Panc1 (cell line): Measurements from ENCODE around the gene GRIK1. TPM values are rescaled to one million over a fixed set of nuclear protein-coding genes. Genes with fewer than 3 reads are reported as not detected.

Source experiments
- ATAC-seq: fragments of 200-7000 bp; cut with Tn5 transposase; 2 replicates; pipeline ENCODE4 v1.9.1; 2020; ENCODE audit warnings: mild to moderate bottlenecking, moderate library complexity
- BruUV-seq: library from RNA; stranded (reverse); fragments of 400-500 nt; replicated peaks from 2 replicates; lab custom pipeline; 2021; lab: Mats Ljungman, UMichigan
- CTCF ChIA-PET: fragments of 300-600 bp; sonication (Branson Sonifier 250); formaldehyde crosslinking; loops from one replicate; lab custom pipeline; 2022; ENCODE audit warnings: antibody characterized with exemption; lab: Charles Lee
- POLR2A ChIA-PET: fragments of 300-600 bp; sonication (Branson Sonifier 250); formaldehyde crosslinking; loops from one replicate; lab custom pipeline; 2022; ENCODE audit warnings: antibody characterized with exemption; lab: Charles Lee
- DNase-seq: peaks from one replicate; pipeline ENCODE4 v3.0.0-alpha.2; 2010; ENCODE audit warnings: low read depth, low spot score
- H3K27ac ChIP-seq: 2 replicates; pipeline ENCODE4 v1.5.1; 2011; ENCODE audit warnings: mild to moderate bottlenecking, low read length, inconsistent platforms
- H3K27me3 ChIP-seq: fragments of 200-500 bp; sonication (Bioruptor generic); 2 replicates; pipeline ENCODE4 v1.6.0; 2014; ENCODE audit warnings: low read length, inconsistent platforms; ENCODE audit not compliant: control insufficient read depth, insufficient read depth
- H3K36me3 ChIP-seq: fragments of 200-500 bp; sonication (Bioruptor generic); 2 replicates; pipeline ENCODE4 v1.5.1; 2014; ENCODE audit warnings: inconsistent platforms, mild to moderate bottlenecking, low read length, moderate library complexity; ENCODE audit not compliant: control insufficient read depth, insufficient read depth
- H3K4me1 ChIP-seq: 2 replicates; pipeline ENCODE4 v1.5.1; 2011; ENCODE audit warnings: inconsistent platforms, mild to moderate bottlenecking, low read length, moderate library complexity; ENCODE audit not compliant: control insufficient read depth, insufficient read depth
- H3K4me3 ChIP-seq, 2 experiments: 2 replicates each; pipeline ENCODE4 v1.5.1; 2011 to 2012; ENCODE audit warnings: low read depth in 2 of 2, low read length in 2 of 2, mild to moderate bottlenecking in 2 of 2, inconsistent platforms in 1 of 2, moderate library complexity in 1 of 2
- H3K9me3 ChIP-seq: fragments of 200-500 bp; sonication (Bioruptor generic); 2 replicates; pipeline ENCODE4 v1.5.1; 2014; ENCODE audit warnings: low read depth, mild to moderate bottlenecking, inconsistent platforms, low read length, moderate library complexity; ENCODE audit not compliant: control insufficient read depth, insufficient read depth
- POLR2AphosphoS5 ChIP-seq: IDR thresholded peaks from 2 replicates; pipeline ENCODE4 v1.6.1; 2012; ENCODE audit warnings: mild to moderate bottlenecking, low read depth, low read length, moderate library complexity
- SIN3A ChIP-seq: IDR thresholded peaks from 2 replicates; pipeline ENCODE4 v1.6.1; 2012; ENCODE audit warnings: low read depth, mild to moderate bottlenecking, low read length, moderate library complexity, borderline replicate concordance; ENCODE audit not compliant: insufficient read depth
- TCF7L2 ChIP-seq: IDR thresholded peaks from 2 replicates; pipeline ENCODE4 v1.6.1; 2011; ENCODE audit warnings: mild to moderate bottlenecking, low read depth, low read length, inconsistent platforms
- in situ Hi-C: cut with HindIII; loops from 2 replicates; pipeline ENCODE4 v1.10.0; 2016; ENCODE audit warnings: low sequenced_read_pairs, low pct_unique_long_range_greater_than_20kb
- intact Hi-C: fragments of 100-400 bp; cut with micrococcal nuclease; formaldehyde crosslinking; loops from one replicate; pipeline ENCODE4 v1.10.0; 2022; ENCODE audit not compliant: unreplicated experiment
- total RNA-seq: library from RNA; stranded (reverse); gene quantifications from one replicate; pipeline ENCODE4 v1.2.1, GENCODE V29; 2021; ENCODE audit not compliant: unreplicated experiment
- TF ChIP-seq, protein P1 (sequence below), 2 experiments: IDR thresholded peaks; 2 replicates each; pipeline ENCODE4 v1.6.1; 2011 to 2012; ENCODE audit warnings: low read depth in 2 of 2, control low read depth in 1 of 2, low read length in 1 of 2, mild to moderate bottlenecking in 1 of 2, moderate library complexity in 1 of 2; ENCODE audit not compliant: insufficient read depth in 1 of 2
- TF ChIP-seq, protein P2 (sequence below): fragments of 450-650 bp; IDR thresholded peaks from 2 replicates; pipeline ENCODE4 v1.5.1; 2017; ENCODE audit warnings: mild to moderate bottlenecking

The GRIK1 gene
- total RNA-seq, 1 experiment from 2014 or later, result not detected

DNA sequence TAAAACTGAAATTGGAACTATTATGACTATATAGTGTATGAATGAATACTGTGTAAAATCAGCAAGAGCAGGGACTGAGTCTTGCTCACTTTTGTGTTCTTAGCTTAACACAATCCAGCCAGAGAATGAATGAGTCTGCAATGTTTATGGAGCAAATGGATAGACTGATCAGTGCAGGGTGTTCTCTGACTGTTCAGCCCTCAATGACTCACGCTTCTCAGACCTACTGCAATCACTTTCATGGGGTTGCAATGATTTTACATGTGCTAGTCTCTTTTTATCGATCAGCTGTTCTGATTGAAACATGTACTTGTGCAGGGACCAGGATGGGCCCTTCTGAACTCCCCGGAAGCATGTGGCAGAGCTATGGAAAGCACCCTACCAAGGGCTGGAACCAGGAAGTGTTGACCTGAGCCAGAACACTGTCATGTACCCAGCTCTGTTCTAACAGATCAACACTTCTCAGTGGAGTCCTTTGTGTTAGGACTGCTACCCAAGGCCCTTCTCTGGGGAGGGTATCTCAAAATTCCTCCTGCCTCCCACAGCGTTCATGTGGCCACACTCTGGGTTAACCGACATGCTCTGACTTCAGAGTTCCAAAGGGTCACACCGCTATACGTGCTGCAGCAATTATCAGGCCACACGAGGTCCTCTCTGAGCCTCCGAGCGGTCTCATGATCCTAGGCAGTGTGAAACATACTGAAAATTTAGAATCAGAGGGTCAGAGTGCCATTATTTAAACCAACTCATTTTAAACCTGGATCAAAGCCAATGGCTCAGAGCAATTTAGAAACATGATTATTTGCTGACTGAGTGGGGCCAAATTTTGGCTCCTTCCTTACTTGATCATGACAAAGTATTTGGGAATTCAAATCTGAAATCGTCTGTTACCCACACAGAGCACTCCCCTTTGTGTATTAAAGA lies 35.2 kb downstream of the GRIK1 start:
- Histone ChIP-seq H3K9me3 (no peaks in the 10 kb centered on the region), H3K4me3 (no peak overlapping the region), H3K36me3 (no peaks in the 10 kb centered on the region), H3K27ac (no peak overlapping the region), H3K4me1 (no peaks in the 10 kb centered on the region), H3K27me3 (no peaks in the 10 kb centered on the region)
- in situ Hi-C loops, result no loop called here
- ATAC-seq, result no peak
- CTCF ChIA-PET, result no interaction called here
- DNase-seq, result no peak
- POLR2A ChIA-PET, result no interaction called here
- no TSS peak for BruUV-seq
- intact Hi-C loops, result no loop called here
- TF ChIP-seq, protein P1, sequence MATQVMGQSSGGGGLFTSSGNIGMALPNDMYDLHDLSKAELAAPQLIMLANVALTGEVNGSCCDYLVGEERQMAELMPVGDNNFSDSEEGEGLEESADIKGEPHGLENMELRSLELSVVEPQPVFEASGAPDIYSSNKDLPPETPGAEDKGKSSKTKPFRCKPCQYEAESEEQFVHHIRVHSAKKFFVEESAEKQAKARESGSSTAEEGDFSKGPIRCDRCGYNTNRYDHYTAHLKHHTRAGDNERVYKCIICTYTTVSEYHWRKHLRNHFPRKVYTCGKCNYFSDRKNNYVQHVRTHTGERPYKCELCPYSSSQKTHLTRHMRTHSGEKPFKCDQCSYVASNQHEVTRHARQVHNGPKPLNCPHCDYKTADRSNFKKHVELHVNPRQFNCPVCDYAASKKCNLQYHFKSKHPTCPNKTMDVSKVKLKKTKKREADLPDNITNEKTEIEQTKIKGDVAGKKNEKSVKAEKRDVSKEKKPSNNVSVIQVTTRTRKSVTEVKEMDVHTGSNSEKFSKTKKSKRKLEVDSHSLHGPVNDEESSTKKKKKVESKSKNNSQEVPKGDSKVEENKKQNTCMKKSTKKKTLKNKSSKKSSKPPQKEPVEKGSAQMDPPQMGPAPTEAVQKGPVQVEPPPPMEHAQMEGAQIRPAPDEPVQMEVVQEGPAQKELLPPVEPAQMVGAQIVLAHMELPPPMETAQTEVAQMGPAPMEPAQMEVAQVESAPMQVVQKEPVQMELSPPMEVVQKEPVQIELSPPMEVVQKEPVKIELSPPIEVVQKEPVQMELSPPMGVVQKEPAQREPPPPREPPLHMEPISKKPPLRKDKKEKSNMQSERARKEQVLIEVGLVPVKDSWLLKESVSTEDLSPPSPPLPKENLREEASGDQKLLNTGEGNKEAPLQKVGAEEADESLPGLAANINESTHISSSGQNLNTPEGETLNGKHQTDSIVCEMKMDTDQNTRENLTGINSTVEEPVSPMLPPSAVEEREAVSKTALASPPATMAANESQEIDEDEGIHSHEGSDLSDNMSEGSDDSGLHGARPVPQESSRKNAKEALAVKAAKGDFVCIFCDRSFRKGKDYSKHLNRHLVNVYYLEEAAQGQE (IDR thresholded peaks at IDR 0.05; ENCODE audit: insufficient read depth in 1 of 2, low read depth in 2 of 2, low read length in 1 of 2), result no peak
- TF ChIP-seq TCF7L2 (no peak), SIN3A (no peak), POLR2AphosphoS5 (no peak)
- TF ChIP-seq, protein P2, sequence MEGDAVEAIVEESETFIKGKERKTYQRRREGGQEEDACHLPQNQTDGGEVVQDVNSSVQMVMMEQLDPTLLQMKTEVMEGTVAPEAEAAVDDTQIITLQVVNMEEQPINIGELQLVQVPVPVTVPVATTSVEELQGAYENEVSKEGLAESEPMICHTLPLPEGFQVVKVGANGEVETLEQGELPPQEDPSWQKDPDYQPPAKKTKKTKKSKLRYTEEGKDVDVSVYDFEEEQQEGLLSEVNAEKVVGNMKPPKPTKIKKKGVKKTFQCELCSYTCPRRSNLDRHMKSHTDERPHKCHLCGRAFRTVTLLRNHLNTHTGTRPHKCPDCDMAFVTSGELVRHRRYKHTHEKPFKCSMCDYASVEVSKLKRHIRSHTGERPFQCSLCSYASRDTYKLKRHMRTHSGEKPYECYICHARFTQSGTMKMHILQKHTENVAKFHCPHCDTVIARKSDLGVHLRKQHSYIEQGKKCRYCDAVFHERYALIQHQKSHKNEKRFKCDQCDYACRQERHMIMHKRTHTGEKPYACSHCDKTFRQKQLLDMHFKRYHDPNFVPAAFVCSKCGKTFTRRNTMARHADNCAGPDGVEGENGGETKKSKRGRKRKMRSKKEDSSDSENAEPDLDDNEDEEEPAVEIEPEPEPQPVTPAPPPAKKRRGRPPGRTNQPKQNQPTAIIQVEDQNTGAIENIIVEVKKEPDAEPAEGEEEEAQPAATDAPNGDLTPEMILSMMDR, result no peak

DNA sequence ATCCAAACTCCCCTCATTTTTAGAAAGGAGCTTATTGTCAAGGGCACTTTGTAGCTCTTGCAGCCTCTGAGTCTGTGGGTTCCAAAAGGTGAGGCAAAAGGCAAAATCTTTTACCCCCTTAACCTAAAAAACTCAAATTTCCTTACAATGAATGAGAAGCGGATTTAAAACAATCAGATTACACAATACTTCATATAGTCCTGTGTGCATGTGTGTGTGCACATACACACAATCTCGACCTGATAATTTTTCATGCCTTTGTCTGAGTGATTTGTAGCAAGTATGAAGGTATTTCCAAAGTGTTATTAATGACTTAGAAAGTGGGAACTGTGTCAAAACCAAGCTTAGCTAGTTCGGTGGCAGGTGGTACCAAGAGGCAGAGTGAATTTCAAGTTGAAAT lies 42.9 kb downstream of the GRIK1 start:
- Histone ChIP-seq H3K4me1 (no peaks in the 10 kb centered on the region), H3K9me3 (no peaks in the 10 kb centered on the region), H3K27me3 (no peaks in the 10 kb centered on the region), H3K4me3 (no peak overlapping the region), H3K27ac (no peak overlapping the region), H3K36me3 (no peaks in the 10 kb centered on the region)
- TF ChIP-seq SIN3A, result no peak
- TF ChIP-seq, protein P1 (IDR thresholded peaks at IDR 0.05; ENCODE audit: insufficient read depth in 1 of 2, low read depth in 2 of 2, low read length in 1 of 2), result no peak
- TF ChIP-seq POLR2AphosphoS5, result no peak
- TF ChIP-seq, protein P2, result no peak
- no peak for TF ChIP-seq TCF7L2
- BruUV-seq, result no TSS peak
- CTCF ChIA-PET, result no interaction called here
- POLR2A ChIA-PET, result no interaction called here
- in situ Hi-C loops, result no loop called here
- ATAC-seq (no peak), DNase-seq (no peak)
- intact Hi-C loops, result no loop called here
